Middle frontal gyrus (tissue), 1 donor: Measurements from ENCODE around the gene HTR7.

Experiments
- DNase-seq: peaks from one replicate; pipeline ENCODE4 v3.0.0-alpha.2; 2015; ENCODE audit warnings: low spot score; ENCODE audit errors: extremely low spot score

HTR7 gene

DNA sequence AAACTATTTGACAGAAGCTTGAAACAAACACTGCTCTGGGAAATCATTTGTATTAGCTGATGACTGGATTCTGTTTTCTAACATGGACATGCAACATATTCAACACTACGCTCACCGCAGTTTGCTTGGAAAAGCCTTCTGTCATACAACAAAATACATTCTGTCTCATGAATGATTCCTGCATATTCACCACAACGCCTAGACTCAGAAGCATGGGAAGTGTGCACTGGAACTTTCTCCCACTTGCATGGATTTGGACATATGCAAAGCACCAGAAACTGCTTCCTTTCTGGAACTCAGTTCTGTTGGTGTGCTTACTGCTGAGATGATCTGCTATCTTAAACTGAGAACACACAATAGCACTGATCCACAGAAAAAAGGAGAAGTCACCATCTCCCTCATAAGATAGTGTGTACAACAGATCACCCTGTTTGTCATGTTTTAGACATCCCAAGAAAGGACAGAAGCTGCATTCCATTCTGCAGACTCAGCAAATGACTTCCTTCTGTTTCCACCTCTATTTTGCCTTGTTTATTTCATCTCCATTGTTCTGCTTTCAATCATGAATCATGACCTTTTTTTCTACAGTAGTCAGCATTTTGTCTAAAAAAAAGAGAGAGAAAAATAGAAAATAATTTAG, 115.8 kb downstream of the HTR7 start:
- DNase-seq, result no peak

GRCh38 chr10:90740265-90740664, 117.6 kb downstream of the HTR7 start:
- DNase-seq, result no peak

- no peak for DNase-seq
Measured at GRCh38 chr10:90738885-90739284, 119.0 kb downstream of the HTR7 start.

DNA sequence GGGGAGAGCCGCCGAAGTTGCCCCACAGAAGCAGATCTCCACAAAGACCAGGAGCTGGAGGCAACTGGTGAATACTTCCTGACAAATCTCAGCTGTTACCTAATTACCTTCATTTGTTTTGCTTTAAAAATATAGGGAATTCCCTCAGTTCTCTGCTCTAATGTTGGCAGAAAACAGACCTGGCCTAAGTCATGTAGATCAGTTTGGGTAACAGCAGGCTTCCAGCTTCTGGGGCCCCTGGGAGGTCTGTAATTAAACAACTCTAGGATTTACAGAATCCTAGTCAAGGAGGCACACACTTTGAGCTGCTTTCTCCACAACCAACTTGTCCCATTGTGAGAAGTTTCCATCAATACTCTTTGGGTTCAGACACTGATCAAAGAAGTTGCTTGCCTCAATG, 123.4 kb downstream of the HTR7 start:
- DNase-seq, result no peak

- no peak for DNase-seq
Measured at GRCh38 chr10:90732581-90732980, 125.3 kb downstream of the HTR7 start.

- DNase-seq, result no peak
Measured at GRCh38 chr10:90723416-90724068, 134.3 kb downstream of the HTR7 start.

GRCh38 chr10:90722832-90723231, 135.0 kb downstream of the HTR7 start:
- DNase-seq, result no peak

DNA sequence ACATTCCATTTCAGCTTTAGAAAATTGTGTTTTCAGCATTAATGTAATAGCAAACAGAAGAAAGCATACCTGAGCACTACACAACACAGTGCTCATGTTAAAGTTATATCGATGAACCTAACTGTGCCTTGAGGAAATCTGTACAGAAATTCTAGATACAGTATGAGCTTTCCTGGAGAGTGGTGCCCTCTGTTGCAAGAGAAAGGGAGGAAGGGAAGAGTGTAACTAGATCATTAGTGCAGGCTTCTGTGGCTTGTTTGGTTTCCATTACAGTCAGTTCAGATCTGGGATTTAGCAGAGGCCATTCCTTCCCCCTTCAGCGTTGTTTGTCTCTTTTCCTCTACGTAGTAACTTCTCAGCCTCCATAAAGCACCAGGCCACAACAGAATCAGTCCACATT, 139.7 kb downstream of the HTR7 start:
- no peak for DNase-seq

DNA sequence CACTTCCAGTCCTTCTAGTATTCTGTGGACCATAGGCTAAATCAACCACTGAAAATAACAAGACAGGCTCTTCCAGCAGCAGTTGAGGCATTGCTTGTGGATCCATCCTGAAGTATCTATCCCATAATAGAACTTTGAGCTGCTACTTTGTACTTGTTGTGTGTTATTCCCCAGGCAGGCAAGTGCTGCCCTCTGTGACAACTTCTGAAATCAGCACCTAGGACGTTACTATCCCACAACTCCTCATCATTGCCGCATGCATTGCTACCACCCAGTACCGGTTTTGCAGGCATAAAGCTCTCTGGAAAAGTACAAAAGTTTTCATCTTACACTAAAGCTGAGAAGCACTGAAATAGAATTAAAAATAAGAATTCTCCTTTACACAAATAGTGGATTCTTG, 145.3 kb downstream of the HTR7 start:
- DNase-seq, result no peak

DNA sequence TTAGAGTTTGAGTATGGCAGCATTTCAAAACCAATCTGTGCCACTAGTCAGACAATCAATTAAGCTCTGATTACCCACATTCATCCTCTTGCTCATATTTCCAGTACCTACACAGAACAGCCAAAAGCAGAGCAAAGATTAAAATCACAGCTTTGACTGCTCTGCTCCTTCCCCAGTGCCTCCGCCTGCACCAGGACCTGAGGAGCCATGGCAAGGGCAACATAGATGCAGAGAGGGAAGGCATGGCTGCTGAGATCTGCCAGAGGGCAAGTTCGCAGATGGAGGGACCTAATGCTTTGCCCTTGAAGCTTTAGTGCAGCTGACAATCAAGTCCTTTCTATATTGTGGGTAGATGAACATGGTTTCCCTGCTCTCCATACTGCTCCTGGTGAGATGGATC, 148.1 kb downstream of the HTR7 start:
- DNase-seq, result no peak

GRCh38 chr10:90707657-90708056, 150.2 kb downstream of the HTR7 start:
- DNase-seq, result no peak

DNA sequence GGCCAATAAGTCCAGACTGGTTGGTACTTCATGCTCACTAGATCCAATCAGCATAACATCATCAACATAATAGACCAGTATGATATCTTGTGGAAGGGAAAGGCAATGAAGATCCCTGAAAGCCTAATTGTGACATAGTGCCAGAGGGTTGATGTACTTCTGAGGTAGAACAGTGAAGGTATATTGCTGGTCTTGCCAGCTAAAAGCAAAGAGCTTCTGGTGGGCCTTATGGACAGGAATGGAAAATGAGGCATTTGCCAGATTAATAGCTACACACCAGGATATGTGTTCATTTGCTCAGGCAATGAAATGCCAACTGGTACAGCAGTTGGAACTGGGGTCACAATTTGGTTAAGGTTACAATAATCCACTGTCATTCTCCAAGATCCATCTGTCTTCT, 156.4 kb downstream of the HTR7 start:
- no peak for DNase-seq

DNA sequence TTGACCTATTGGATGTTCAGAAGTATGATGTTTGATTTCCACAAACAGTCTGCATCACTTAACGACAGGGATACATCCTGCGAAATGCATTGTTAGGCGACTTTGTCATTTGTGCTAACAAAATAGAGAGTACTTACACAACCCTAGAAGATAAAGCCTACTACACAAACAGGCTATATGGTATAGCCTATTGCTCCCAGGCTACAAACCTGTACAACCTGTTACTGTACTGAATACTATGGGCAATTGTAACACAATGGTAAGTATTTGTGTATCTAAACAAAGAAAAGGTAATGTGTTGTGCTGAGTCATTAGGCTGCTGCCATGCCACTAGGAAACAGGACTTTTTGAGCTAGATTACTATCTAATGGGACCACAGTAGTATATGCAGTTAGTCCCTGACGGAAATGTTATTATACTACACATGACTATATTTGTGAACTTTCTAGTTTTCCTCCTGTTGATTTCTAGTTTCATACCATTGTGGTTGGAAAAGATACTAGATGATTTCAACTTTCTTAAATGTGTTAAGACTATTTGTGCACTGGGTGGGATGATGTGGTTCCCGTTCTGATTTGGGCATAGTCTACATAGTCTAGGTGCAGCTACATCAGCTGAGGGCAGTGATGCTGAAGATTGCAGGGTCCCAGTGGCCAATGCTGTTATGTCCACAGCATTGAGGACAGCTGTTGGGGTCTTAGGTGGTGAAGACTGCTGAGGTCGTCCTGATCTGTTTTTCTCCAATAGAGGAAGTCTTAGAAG, 161.7 kb downstream of the HTR7 start:
- no peak for DNase-seq
